ENCODE data around the gene SLC26A11. TPM values are rescaled to one million over a fixed set of nuclear protein-coding genes. Genes with fewer than 3 reads are reported as not detected.
"Not testable (repeated sequence)": the region's sequence is repeated elsewhere in the genome, so short reads cannot be mapped to it uniquely, and the experiment has no call there.

The SLC26A11 gene
- total and polyA plus RNA-seq, 2 of the 13 experiments (the other 11 are each of a cell fraction or from before 2014, with no cell fraction given) = 8.7 to 13.2 TPM

DNA sequence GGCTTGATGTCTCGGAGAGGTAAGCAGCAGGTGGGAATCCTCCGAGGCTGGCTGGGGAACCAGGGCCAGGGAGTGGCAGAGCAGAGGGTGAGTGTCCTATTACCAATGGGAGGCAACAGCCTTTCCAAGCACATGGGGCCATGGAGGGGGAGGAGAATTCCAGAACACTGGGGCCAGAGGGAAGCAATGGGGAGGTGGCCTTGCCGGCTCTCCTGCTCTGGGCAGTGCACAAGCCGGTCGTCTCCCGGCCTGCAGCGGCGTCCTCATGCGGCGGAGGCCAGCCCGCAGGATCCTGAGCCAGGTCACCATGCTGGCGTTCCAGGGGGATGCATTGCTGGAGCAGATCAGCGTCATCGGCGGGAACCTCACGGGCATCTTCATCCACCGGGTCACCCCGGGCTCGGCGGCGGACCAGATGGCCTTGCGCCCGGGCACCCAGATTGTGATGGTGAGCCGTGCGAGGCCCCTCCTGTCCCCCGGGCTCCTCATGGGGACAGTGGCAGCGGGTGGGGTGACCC is 22.0 kb upstream of the SLC26A11 start (continued):
- 0 out of 2 replicates have a peak, but pooled peaks have one; percentile 19 for TF ChIP-seq NR0B2 (CRISPR knock-in tag; IDR thresholded peaks at IDR 0.05)

GRCh38 chr17:80199295-80199694 is 20.9 kb upstream of the SLC26A11 start:
- POLR2A ChIA-PET = interaction anchor here (0.7 kb wide), 2 partner anchors 62 to 65 kb away, joined by 3 read pairs; no protein-coding TSS in a partner anchor
- in situ Hi-C loops (cut with HindIII; ENCODE audit: extremely low pct_ligation_motif_present, low pct_unique_long_range_greater_than_20kb); H2AFZ ChIP-seq (ENCODE audit: low read length); BruUV-seq (replicated peaks); H3K9ac ChIP-seq (ENCODE audit: insufficient read depth, low read depth, low read length); H3K27ac ChIP-seq (ENCODE audit: extremely low read length, insufficient read depth, low read length); H3K79me2 ChIP-seq (ENCODE audit: insufficient read depth, low read length); H3K4me2 ChIP-seq (ENCODE audit: low read depth, low read length); H3K36me3 ChIP-seq (replicated peaks in 1 of 2; ENCODE audit: control insufficient read depth in 1 of 2, insufficient read depth in 2 of 2, low read length in 2 of 2); FAIRE-seq; H3K9me3 ChIP-seq (ENCODE audit: low read length); H4K20me1 ChIP-seq (ENCODE audit: insufficient read depth, low read length); DNase-seq (ENCODE audit: low spot score); ATAC-seq; H3K4me3 ChIP-seq (replicated peaks in 1 of 3; ENCODE audit: insufficient read depth in 1 of 3, low read depth in 2 of 3, low read length in 3 of 3); CTCF ChIA-PET (ENCODE audit: low intra/inter-chr PET ratio, low total read pairs): not testable (repeated sequence)
- H3K27me3 ChIP-seq (ENCODE audit: control insufficient read depth in 1 of 2, insufficient read depth in 2 of 2, low read length in 2 of 2) = peaks cover 7 to 30% of the 10 kb centered on the region in 2 experiments
- intact Hi-C loops (cut with micrococcal nuclease; ENCODE audit: unreplicated experiment) = loop anchor here (5.0 kb wide), 1 partner anchor 52 kb away; the partner anchor contains the start of gene EIF4A3
- 46% methylated on average over 6 of the region's 6 CpGs for WGBS (ENCODE audit: low lambda C conversion rate)
- peaks cover 26% of the 10 kb centered on the region for H3K4me1 ChIP-seq (ENCODE audit: insufficient read depth, low read length)

- ChIA-PET CTCF (ENCODE audit: low intra/inter-chr PET ratio, low total read pairs) (no interaction called here), POLR2A (no interaction called here)
- H3K4me1 ChIP-seq (ENCODE audit: insufficient read depth, low read length) = peaks cover 16% of the 10 kb centered on the region
- peaks cover 0 to 16% of the 10 kb centered on the region in 2 experiments; a peak in 3 of 5 replicates for H3K27me3 ChIP-seq (ENCODE audit: control insufficient read depth in 1 of 2, insufficient read depth in 2 of 2, low read length in 2 of 2)
- H3K4me3 ChIP-seq (replicated peaks in 1 of 3; ENCODE audit: insufficient read depth in 1 of 3, low read depth in 2 of 3, low read length in 3 of 3) = no peak overlapping the region
- FAIRE-seq (no peak), ATAC-seq (no peak), DNase-seq (ENCODE audit: low spot score) (no peak)
- intact Hi-C loops (cut with micrococcal nuclease; ENCODE audit: unreplicated experiment) = no loop called here
- no peak overlapping the region for H3K9ac ChIP-seq (ENCODE audit: insufficient read depth, low read depth, low read length)
- TF ChIP-seq POLR2G (IDR thresholded peaks at IDR 0.05; ENCODE audit: low read depth, low read length) (0 out of 2 replicates have a peak, but pooled peaks have one; percentile 31), SP140L (CRISPR knock-in tag; IDR thresholded peaks at IDR 0.05; ENCODE audit: borderline replicate concordance) (no peak), TFAP4 (IDR thresholded peaks at IDR 0.05; ENCODE audit: borderline replicate concordance, low read depth) (no peak)
- no TSS peak for BruUV-seq (replicated peaks)
- WGBS (ENCODE audit: low lambda C conversion rate) = 62% methylated on average over 15 of the region's 15 CpGs
- in situ Hi-C loops (cut with HindIII; ENCODE audit: extremely low pct_ligation_motif_present, low pct_unique_long_range_greater_than_20kb) = no loop called here
- no peak overlapping the region for H3K27ac ChIP-seq (ENCODE audit: extremely low read length, insufficient read depth, low read length)
- H3K36me3 ChIP-seq (replicated peaks in 1 of 2; ENCODE audit: control insufficient read depth in 1 of 2, insufficient read depth in 2 of 2, low read length in 2 of 2) = no peaks in the 10 kb centered on the region
- no peaks in the 10 kb centered on the region for H4K20me1 ChIP-seq (ENCODE audit: insufficient read depth, low read length)
- no peaks in the 10 kb centered on the region for H3K79me2 ChIP-seq (ENCODE audit: insufficient read depth, low read length)
- H2AFZ ChIP-seq (ENCODE audit: low read length) = no peak overlapping the region
- no peaks in the 10 kb centered on the region for H3K9me3 ChIP-seq (ENCODE audit: low read length)
- no peak overlapping the region for H3K4me2 ChIP-seq (ENCODE audit: low read depth, low read length)
Measured at GRCh38 chr17:80201446-80201845, 18.8 kb upstream of the SLC26A11 start.

All from HepG2 (cell line).